Sigmoid colon (tissue), 3 donors: Measurements from ENCODE around the gene NOL9.
A peak's percentile ranks its signal among the peaks of the same experiment; 100 is the strongest.

Source experiments
- POLR2A ChIP-seq, 2 donors: fragments of 450-650 bp; IDR thresholded peaks; one replicate each; pipeline ENCODE4 v1.6.1; 2016; ENCODE audit warnings: antibody characterized with exemption in 2 of 2, mild to moderate bottlenecking in 2 of 2, moderate library complexity in 2 of 2
- TF ChIP-seq, protein P1 (sequence below), 4 experiments: fragments of 450-650 bp in 3 of 4; fragments of 200-600 bp in 1 of 4; IDR thresholded peaks; one replicate each; pipeline ENCODE4 v1.5.1; 2016 to 2019; ENCODE audit warnings: antibody characterized with exemption in 4 of 4, mild to moderate bottlenecking in 3 of 4, moderate library complexity in 2 of 4

DNA sequence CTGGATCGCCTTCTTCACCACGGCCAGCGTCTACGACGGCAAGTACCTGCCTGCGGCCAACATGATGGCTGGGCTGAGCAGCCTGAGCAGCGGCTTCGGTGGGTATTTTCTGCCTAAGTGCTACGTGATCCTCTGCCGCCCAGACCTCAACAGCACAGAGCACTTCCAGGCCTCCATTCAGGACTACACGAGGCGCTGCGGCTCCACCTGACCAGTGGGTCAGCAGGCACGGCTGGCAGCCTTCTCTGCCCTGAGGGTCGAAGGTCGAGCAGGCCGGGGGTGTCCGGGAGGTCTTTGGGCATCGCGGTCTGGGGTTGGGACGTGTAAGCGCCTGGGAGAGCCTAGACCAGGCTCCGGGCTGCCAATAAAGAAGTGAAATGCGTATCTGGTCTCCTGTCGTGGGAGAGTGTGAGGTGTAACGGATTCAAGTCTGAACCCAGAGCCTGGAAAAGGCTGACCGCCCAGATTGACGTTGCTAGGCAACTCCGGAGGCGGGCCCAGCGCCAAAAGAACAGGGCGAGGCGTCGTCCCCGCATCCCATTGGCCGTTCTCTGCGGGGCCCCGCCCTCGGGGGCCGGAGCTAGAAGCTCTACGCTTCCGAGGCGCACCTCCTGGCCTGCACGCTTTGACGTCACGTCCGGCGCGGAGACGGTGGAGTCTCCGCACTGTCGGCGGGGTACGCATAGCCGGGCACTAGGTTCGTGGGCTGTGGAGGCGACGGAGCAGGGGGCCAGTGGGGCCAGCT, 25.2 kb upstream of the NOL9 start, which contains the start of gene ZBTB48:
- TF ChIP-seq, protein P1, sequence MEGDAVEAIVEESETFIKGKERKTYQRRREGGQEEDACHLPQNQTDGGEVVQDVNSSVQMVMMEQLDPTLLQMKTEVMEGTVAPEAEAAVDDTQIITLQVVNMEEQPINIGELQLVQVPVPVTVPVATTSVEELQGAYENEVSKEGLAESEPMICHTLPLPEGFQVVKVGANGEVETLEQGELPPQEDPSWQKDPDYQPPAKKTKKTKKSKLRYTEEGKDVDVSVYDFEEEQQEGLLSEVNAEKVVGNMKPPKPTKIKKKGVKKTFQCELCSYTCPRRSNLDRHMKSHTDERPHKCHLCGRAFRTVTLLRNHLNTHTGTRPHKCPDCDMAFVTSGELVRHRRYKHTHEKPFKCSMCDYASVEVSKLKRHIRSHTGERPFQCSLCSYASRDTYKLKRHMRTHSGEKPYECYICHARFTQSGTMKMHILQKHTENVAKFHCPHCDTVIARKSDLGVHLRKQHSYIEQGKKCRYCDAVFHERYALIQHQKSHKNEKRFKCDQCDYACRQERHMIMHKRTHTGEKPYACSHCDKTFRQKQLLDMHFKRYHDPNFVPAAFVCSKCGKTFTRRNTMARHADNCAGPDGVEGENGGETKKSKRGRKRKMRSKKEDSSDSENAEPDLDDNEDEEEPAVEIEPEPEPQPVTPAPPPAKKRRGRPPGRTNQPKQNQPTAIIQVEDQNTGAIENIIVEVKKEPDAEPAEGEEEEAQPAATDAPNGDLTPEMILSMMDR (IDR thresholded peaks at IDR 0.05) = no peak
- peak; percentile 95 for TF ChIP-seq POLR2A (IDR thresholded peaks at IDR 0.05)
